NCI-H1694 treated with DMSO at 0.1 percent for 48 hours (cell line): ENCODE data around the gene TMEM217.

ENCODE experiments used
- DNase-seq: peaks from one replicate; lab custom pipeline; 2025; lab: John Stamatoyannopoulos, UW

TMEM217 gene

GRCh38 chr6:37244430-37245310 lies 13.3 kb downstream of the TMEM217 start:
- peak; percentile 64 for DNase-seq

- no peak for DNase-seq
Measured at GRCh38 chr6:37243816-37244370, 14.1 kb downstream of the TMEM217 start.

- no peak for DNase-seq
Measured at GRCh38 chr6:37243131-37243815, 14.7 kb downstream of the TMEM217 start.

- DNase-seq = no peak
Measured at GRCh38 chr6:37242429-37243052, 15.4 kb downstream of the TMEM217 start.

- DNase-seq = no peak
Measured at GRCh38 chr6:37241775-37242428, 16.0 kb downstream of the TMEM217 start.

DNA sequence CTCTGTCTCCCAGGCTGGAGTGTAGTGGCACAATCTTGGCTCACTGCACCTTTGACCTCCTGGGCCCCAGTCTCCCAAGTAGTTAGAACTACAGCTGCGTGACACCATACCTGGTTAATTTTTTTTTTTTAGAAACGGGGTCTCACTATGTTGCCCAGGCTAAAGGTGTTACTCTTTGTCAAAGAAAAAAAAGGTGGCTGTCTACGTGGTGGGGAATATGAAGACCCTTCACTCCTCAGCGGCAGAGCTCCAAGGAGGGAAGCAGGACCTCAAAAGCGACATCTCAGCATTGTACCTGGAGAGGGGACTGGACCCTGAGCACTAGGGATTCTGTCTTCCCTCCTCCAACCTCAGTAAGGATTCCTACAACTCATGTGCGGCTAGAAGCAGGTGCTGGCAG lies 16.8 kb downstream of the TMEM217 start:
- no peak for DNase-seq

DNA sequence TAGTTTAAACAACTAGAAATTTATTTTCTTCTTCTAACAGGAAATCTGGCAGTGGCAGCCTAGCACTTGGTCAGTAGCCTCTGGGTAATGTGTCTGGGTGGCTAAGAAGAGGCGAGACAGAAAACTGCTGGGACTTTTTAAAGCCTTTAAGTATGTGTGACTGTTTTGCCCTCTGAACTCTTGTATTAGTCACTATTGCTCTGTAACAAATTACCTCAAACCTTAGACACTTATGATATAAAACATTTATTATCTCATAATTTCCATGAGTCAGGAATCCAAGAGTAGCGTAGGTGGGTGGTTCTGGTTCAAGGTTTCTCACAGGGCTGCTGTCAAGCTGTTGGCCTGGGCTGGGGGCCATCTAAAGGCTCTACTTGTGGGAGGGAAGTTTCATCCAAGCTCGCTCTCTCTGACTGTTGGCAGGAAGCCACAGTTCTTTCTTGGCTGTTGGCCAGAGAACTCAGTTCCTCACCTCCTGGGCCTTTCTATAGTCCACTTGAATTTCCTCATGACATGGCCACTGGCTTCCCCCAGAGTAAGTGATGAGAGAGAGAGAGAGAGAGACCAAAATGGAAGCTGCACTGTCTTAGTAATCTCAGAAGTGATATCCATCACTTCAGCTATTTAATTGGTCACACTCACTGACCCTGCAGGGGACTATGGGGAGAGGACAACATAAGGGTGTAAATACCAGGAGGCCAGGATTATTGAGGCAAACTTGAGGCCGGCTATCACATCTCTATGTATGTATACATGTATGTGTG lies 17.8 kb downstream of the TMEM217 start:
- DNase-seq = no peak

DNA sequence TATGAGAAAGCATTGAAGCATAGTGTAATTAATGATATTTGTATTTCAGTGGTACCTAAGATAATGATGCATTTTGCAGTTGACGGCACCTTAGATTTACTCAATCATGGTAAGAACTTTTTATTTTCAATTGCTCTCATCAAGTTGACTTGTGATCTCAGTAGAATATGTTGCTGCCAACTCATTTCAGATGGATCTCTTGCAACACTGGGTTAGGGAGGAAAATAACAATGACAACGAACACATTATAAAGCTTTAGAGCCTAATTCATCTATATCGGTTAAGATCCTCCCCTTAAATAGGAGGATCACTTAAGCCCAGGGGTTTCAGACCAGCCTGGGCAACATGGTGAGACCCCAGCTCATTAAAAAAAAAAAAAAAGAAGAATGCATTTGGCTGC lies 18.4 kb downstream of the TMEM217 start:
- no peak for DNase-seq

DNA sequence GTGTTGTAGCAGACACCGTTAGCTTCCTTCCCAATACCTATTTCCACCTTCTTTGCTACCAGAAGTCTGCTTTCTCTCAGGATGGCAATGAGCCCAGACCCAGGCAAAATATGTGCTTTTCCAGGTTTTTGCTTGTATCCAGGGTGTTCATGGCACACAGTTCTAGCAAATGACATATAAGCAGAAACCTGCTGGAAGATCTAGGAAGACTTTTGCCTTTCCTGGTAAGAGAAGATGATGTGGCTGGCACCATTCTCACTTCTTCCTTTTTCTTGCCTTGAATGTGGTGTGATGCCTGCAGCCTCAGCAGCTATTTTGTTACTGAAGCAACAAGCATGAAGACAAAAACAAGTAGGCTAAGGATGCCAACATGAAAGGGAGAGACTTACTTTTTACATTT lies 19.6 kb downstream of the TMEM217 start:
- no peak for DNase-seq

DNA sequence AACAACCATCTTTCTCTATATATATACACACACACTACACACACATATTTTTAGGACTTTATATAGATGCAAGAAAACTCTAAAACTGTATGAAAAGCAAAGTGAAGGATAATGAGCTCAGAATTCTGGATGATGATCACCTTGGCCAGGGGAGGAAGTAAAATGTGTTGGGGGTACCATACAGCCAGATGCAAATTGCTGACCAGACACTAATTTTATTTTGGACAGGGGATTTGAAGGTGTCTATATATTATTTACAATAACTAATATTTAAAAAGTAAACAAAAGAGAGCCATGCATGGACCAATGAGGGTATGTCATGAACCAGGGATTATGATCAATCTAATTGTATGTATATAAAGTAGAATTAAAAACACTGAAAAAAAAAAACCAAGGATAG lies 20.2 kb downstream of the TMEM217 start:
- DNase-seq = no peak

DNA sequence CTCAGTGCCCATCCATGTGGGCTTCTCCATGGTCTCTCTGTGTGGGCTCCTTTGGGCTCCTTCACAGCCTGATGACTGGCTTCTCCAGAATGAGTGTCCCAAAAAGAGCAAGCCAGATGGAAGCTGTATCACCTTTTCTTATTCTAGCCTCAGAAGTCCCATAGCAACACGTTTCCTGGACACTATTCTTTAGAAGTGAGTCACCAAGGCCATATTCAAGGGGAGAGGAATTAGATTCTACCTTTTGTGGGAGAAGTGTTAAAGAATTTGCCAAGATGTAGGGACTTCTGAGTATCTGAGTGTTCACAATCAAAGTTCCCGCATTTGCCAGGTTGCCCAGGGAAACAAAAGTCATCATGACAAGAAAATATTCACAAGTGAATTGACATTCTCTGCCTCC lies 21.0 kb downstream of the TMEM217 start:
- DNase-seq = no peak

GRCh38 chr6:37233541-37233940 lies 24.4 kb downstream of the TMEM217 start:
- DNase-seq = no peak

- no peak for DNase-seq
Measured at GRCh38 chr6:37232430-37233017, 25.4 kb downstream of the TMEM217 start.

GRCh38 chr6:37230104-37230503 lies 27.8 kb downstream of the TMEM217 start:
- DNase-seq = no peak

GRCh38 chr6:37225350-37226169 lies 32.4 kb downstream of the TMEM217 start:
- DNase-seq = no peak

DNA sequence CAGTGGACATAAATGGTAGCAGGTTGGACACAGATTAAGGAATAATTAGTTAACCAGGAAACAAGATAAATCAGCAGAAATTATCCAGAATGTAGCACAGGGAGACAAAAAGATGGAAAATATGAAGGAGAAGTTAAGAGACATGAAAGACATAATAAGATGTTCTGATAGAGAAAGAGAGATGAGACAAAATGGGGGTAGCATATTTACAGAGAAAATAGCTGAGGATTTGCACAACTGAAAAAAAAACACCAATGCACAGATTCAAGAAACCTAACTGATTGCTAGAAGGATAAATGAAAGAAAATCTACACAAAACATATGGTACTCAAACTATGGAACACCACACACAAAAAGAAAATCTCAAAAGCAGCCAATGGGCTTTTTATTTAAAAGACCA lies 35.0 kb downstream of the TMEM217 start:
- DNase-seq = no peak

DNA sequence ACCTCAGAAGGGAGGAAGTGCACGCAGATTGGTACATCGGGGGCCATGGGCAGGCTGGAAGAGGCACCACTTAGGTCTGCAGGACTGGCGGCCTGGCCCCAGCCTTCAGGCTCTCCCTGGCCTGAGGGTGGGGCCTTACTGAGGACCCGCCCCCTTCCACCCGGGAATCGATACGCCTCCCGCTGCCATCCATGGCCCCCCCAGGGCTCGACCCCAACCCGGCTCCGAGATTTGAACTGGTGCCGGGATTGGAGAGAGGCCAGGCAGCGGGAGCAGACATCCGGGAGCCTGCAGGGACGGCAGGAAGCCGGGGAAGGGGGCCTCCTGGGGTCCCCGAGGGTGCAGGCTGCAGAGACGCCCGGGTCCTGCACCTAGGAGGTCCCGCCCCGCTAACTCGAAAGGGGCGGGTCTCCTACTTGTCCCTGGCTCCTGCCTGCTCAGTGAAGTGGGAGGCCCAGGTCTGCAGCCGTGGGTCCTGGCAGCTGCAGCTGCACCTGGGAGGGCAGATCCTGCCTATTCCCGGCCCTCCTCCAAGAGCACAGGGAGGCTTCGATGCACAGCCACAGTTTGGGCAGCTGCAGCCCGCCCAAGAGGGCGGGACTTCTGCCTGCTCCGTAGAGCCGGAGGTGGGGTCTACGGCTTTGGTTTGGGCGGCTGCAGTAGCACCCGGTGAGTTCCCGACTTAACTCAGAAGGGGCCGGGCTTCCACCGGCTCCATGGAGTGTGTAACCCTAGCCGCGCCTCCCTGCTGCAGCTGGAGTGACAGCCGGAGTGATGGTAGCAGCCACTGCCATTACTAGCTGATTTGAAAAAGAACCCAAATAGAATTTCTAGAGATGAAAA lies 35.6 kb downstream of the TMEM217 start:
- no peak for DNase-seq

- no peak for DNase-seq
Measured at GRCh38 chr6:37221585-37222124, 36.3 kb downstream of the TMEM217 start.

DNA sequence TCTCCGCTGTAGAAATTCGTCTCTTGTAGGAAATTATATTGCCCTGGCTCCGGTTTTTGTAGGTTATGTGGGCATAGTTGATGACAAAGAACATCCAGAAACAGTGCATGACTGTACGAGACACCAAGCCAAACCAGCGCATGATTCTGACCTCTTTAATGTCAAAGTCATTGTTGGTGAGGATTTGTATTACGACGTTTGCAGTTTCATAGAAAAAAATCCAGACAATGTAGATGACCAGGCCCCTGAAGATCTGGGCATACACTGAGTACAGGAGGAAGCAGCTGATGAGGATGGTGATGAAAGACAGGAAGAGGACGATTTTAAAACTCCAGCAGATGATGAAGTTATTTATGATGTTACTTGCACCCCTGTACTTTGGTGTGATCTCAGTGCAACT lies 39.4 kb downstream of the TMEM217 start:
- DNase-seq = no peak
